Stimulated activated CD4-positive, alpha-beta T cell treated with anti-CD3 and anti-CD28 coated beads, Interleukin-2, amount 100 ng/mL, for 4 hours (primary cell): ENCODE results near the gene PRKCI.

ENCODE experiments used
- DNase-seq: peaks from one replicate; pipeline ENCODE4 v3.0.0-alpha.2; 2020; ENCODE audit warnings: low read depth

Gene PRKCI

GRCh38 chr3:170346481-170347392 lies 124.5 kb downstream of the PRKCI start:
- DNase-seq = no peak

- DNase-seq = no peak
Observed at GRCh38 chr3:170350515-170351413, 128.5 kb downstream of the PRKCI start.

GRCh38 chr3:170352936-170353335 lies 130.7 kb downstream of the PRKCI start:
- DNase-seq = no peak

- no peak for DNase-seq
Observed at GRCh38 chr3:170353485-170353884, 131.3 kb downstream of the PRKCI start.

GRCh38 chr3:170354760-170355159 lies 132.5 kb downstream of the PRKCI start:
- DNase-seq = no peak
